Esophagus squamous epithelium (tissue), 4 donors: ENCODE measurements around the gene LARGE2.

ENCODE experiments used
- POLR2A ChIP-seq, 4 donors: fragments of 450-650 bp; IDR thresholded peaks; one replicate each; pipeline ENCODE4 v1.6.1; 2017; ENCODE audit warnings: antibody characterized with exemption in 4 of 4, mild to moderate bottlenecking in 4 of 4, moderate library complexity in 3 of 4
- TF ChIP-seq, protein P1 (sequence below), 6 experiments: fragments of 450-650 bp in 4 of 6; fragments of 200-600 bp in 2 of 6; sonication (generic) in 2 of 6; IDR thresholded peaks; one replicate each; pipeline ENCODE4 v1.5.1; 2016 to 2019; ENCODE audit warnings: antibody characterized with exemption in 6 of 6, mild to moderate bottlenecking in 4 of 6, moderate library complexity in 4 of 6

DNA sequence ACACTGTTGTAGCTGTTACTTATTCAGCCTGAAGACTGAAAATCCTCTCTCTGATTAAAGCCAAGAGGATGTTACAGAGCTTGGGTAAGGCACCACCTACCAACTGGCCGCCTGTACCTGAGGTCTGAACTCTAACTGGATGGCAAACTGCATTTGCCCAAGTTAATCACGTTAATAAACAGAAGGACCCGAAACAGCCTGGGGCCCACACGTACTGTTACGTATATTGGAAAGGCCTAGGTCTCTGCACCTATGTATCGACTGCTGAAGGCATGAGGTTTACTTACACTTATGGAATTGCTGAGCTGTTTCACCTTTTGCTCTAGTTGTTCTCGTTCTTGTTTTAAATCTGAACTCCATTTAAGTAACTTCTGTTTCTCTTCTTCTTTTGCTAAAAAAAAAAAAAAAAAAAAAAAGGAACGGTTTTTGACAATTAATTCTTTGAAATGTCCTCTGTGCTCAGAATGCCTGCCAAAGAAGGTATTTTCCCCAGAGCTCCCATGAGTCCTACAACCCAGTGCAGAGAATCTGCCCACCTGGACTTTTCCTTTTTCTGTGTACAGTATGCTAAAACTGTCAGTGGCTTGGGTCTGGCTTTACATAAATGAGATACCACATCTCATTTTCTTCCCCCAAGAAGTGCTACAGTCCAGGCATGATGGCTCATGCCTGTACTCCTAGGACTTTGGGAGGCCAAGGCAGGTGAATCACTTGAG is 13.1 kb downstream of the LARGE2 start:
- TF ChIP-seq, protein P1, sequence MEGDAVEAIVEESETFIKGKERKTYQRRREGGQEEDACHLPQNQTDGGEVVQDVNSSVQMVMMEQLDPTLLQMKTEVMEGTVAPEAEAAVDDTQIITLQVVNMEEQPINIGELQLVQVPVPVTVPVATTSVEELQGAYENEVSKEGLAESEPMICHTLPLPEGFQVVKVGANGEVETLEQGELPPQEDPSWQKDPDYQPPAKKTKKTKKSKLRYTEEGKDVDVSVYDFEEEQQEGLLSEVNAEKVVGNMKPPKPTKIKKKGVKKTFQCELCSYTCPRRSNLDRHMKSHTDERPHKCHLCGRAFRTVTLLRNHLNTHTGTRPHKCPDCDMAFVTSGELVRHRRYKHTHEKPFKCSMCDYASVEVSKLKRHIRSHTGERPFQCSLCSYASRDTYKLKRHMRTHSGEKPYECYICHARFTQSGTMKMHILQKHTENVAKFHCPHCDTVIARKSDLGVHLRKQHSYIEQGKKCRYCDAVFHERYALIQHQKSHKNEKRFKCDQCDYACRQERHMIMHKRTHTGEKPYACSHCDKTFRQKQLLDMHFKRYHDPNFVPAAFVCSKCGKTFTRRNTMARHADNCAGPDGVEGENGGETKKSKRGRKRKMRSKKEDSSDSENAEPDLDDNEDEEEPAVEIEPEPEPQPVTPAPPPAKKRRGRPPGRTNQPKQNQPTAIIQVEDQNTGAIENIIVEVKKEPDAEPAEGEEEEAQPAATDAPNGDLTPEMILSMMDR (IDR thresholded peaks at IDR 0.05), result no peak
- no peak for TF ChIP-seq POLR2A (IDR thresholded peaks at IDR 0.05)
